CD14-positive monocyte (primary cell): ENCODE data around the gene AK6. TPM values are rescaled to one million over a fixed set of nuclear protein-coding genes. Genes with fewer than 3 reads are reported as not detected.
A peak's percentile ranks its signal among the peaks of the same experiment; 100 is the strongest.

Source experiments
- DNase-seq, 3 donors: peaks; one replicate each; pipeline ENCODE4 v3.0.0-alpha.2; 2011 to 2022
- H2AFZ ChIP-seq: 2 replicates; pipeline ENCODE4 v1.6.0; 2012; ENCODE audit warnings: mild to moderate bottlenecking, low read depth, low read length, inconsistent platforms; ENCODE audit not compliant: insufficient read depth, poor library complexity, severe bottlenecking
- H3K27ac ChIP-seq, 2 donors: 1 replicate in 1 of 2; 2 replicates in 1 of 2; pipeline ENCODE4 v1.5.1; 2012 to 2013; ENCODE audit warnings: low read length in 2 of 2, control low read depth in 1 of 2, inconsistent platforms in 1 of 2, low read depth in 1 of 2, mild to moderate bottlenecking in 1 of 2
- H3K27me3 ChIP-seq, 2 donors: one replicate each; pipeline versions ENCODE4 v1.6.0 to v1.6.1; 2011 to 2013; ENCODE audit warnings: low read length in 2 of 2; ENCODE audit not compliant: control insufficient read depth in 2 of 2, insufficient read depth in 2 of 2
- H3K36me3 ChIP-seq, 2 donors: replicated peaks in 1 of 2; 1 replicate in 1 of 2; 2 replicates in 1 of 2; pipeline versions ENCODE4 v1.5.1 to v1.6.1; 2012 to 2013; ENCODE audit warnings: low read length in 2 of 2, control low read depth in 1 of 2, inconsistent platforms in 1 of 2, mild to moderate bottlenecking in 1 of 2; ENCODE audit not compliant: insufficient read depth in 2 of 2, control insufficient read depth in 1 of 2
- H3K4me1 ChIP-seq, 2 donors: 1 replicate in 1 of 2; 2 replicates in 1 of 2; pipeline versions ENCODE4 v1.5.1 to v1.6.1; 2012 to 2013; ENCODE audit warnings: low read length in 2 of 2, control low read depth in 1 of 2, inconsistent platforms in 1 of 2, mild to moderate bottlenecking in 1 of 2, moderate library complexity in 1 of 2; ENCODE audit not compliant: insufficient read depth in 2 of 2, control insufficient read depth in 1 of 2
- H3K4me2 ChIP-seq: replicated peaks from 2 replicates; pipeline ENCODE3; 2012; ENCODE audit warnings: low read length, moderate library complexity, mild to moderate bottlenecking; ENCODE audit not compliant: poor library complexity, severe bottlenecking; ENCODE audit errors: extremely low read depth
- H3K4me3 ChIP-seq, 3 experiments: fragments of 200-600 bp in 1 of 3; sonication (generic) in 1 of 3; replicated peaks in 1 of 3; 1 replicate in 2 of 3; 2 replicates in 1 of 3; pipeline ENCODE4 v1.5.1; 2011 to 2013; ENCODE audit warnings: low read length in 3 of 3, mild to moderate bottlenecking in 3 of 3, control low read depth in 2 of 3, low read depth in 2 of 3, inconsistent platforms in 1 of 3, moderate library complexity in 1 of 3
- H3K79me2 ChIP-seq: 2 replicates; pipeline ENCODE4 v1.6.0; 2012; ENCODE audit warnings: mild to moderate bottlenecking, control low read depth, inconsistent platforms, low read length, moderate library complexity; ENCODE audit not compliant: insufficient read depth
- H3K9ac ChIP-seq: 2 replicates; pipeline ENCODE4 v1.6.0; 2017; ENCODE audit warnings: low read length, mild to moderate bottlenecking; ENCODE audit not compliant: insufficient read depth, poor library complexity, severe bottlenecking
- H3K9me3 ChIP-seq, 2 donors: replicated peaks in 1 of 2; 1 replicate in 1 of 2; 2 replicates in 1 of 2; pipeline versions ENCODE4 v1.5.1 to v1.6.1; 2012 to 2013; ENCODE audit warnings: low read length in 2 of 2, control low read depth in 1 of 2; ENCODE audit not compliant: control insufficient read depth in 1 of 2, insufficient read depth in 1 of 2
- H4K20me1 ChIP-seq: 2 replicates; pipeline ENCODE4 v1.6.0; 2012; ENCODE audit warnings: mild to moderate bottlenecking, low read length, control low read depth, moderate library complexity; ENCODE audit not compliant: insufficient read depth
- H3K27ac Mint-ChIP-seq, 7 donors: one replicate each; pipeline ENCODE4 v1.8.0; 2020; ENCODE audit warnings: mild to moderate bottlenecking in 7 of 7, mixed read lengths in 7 of 7, moderate library complexity in 6 of 7, inconsistent platforms in 2 of 7
- H3K27me3 Mint-ChIP-seq, 3 donors: one replicate each; pipeline ENCODE4 v1.8.0; 2021 to 2022; ENCODE audit warnings: low read depth in 3 of 3, mild to moderate bottlenecking in 3 of 3, mixed read lengths in 3 of 3, moderate library complexity in 3 of 3, inconsistent platforms in 1 of 3
- H3K36me3 Mint-ChIP-seq, 2 donors: one replicate each; pipeline ENCODE4 v1.8.0; 2020; ENCODE audit warnings: mixed read lengths in 2 of 2, inconsistent platforms in 1 of 2, mild to moderate bottlenecking in 1 of 2
- H3K4me1 Mint-ChIP-seq: one replicate; pipeline ENCODE4 v1.8.0; 2020; ENCODE audit warnings: mild to moderate bottlenecking, mixed read lengths
- H3K4me3 Mint-ChIP-seq, 2 donors: one replicate each; pipeline ENCODE4 v1.8.0; 2020; ENCODE audit warnings: mild to moderate bottlenecking in 2 of 2, mixed read lengths in 2 of 2, moderate library complexity in 1 of 2
- H3K9me3 Mint-ChIP-seq, 7 donors: one replicate each; pipeline ENCODE4 v1.8.0; 2020 to 2022; ENCODE audit warnings: mixed read lengths in 7 of 7, mild to moderate bottlenecking in 6 of 7, moderate library complexity in 6 of 7, inconsistent platforms in 2 of 7
- CTCF ChIP-seq: fragments of 200-600 bp; IDR thresholded peaks from one replicate; pipeline ENCODE4 v1.8.0; 2022; ENCODE audit warnings: antibody characterized with exemption, mild to moderate bottlenecking
- WGBS: methylation state at CpG from one replicate; pipeline ENCODE4 v1.1.5; 2013; ENCODE audit warnings: missing lambda C conversion rate; ENCODE audit not compliant: insufficient coverage; 5-methylcytosine and 5-hydroxymethylcytosine counted together
- intact Hi-C, 2 donors: fragments of 100-400 bp; cut with micrococcal nuclease; formaldehyde crosslinking; loops; one replicate each; pipeline versions ENCODE4 v1.15.0 to v1.15.1; 2023
- polyA plus RNA-seq, 3 donors: library from polyadenylated mRNA; depleted of rRNA in 1 of 3; unstranded in 2 of 3; stranded (reverse) in 1 of 3; fragments of 300-500 nt in 2 of 3; fragments of >200 nt in 1 of 3; fragmentation: Illumina TruSeq in 2 of 3; gene quantifications; 1 replicate in 2 of 3; 2 replicates in 1 of 3; pipeline ENCODE4 v1.2.3, GENCODE V29; 2012 to 2021

Gene AK6
- polyA plus RNA-seq, 3 donors = 7.6 to 50.3 (median 30.6) TPM

- Mint-ChIP-seq H3K9me3 (no peaks in the 10 kb centered on the region), H3K27me3 (no peaks in the 10 kb centered on the region), H3K4me3 (no peak overlapping the region), H3K27ac (no peak overlapping the region), H3K4me1 (peaks cover 12% of the 10 kb centered on the region), H3K36me3 (peaks cover 33 to 56% of the 10 kb centered on the region in 2 donors)
- intact Hi-C loops = loop anchor here in 1 of 2 donors (10.0 kb wide), 1 partner anchor 130 kb away; the partner anchor contains the start of gene CDK7
- H3K79me2 ChIP-seq = peaks cover 81% of the 10 kb centered on the region
- H3K36me3 ChIP-seq = peaks cover 42 to 62% of the 10 kb centered on the region in 2 donors
- H3K27me3 ChIP-seq = no peaks in the 10 kb centered on the region
- TF ChIP-seq CTCF = peak; percentile 56
- H3K9ac ChIP-seq = no peak overlapping the region
- no peak overlapping the region for H3K4me2 ChIP-seq
- no peak overlapping the region for H2AFZ ChIP-seq
- 40% methylated on average over 2 of the region's 3 CpGs for WGBS
- H3K4me3 ChIP-seq = no peak overlapping the region
- H3K27ac ChIP-seq = no peak overlapping the region
- DNase-seq = peak in 2 of 3 donors; percentile 3 to 9
- H4K20me1 ChIP-seq = peaks cover 19% of the 10 kb centered on the region
- no peaks in the 10 kb centered on the region for H3K9me3 ChIP-seq
- H3K4me1 ChIP-seq = peaks cover 10 to 14% of the 10 kb centered on the region in 2 donors
These were observed 4.9 kb downstream of the AK6 start for GRCh38 chr5:69364414-69364813.

GRCh38 chr5:69360442-69360841 is 8.9 kb downstream of the AK6 start:
- Histone ChIP-seq H3K4me1 (no peaks in the 10 kb centered on the region), H3K9ac (no peak overlapping the region), H3K9me3 (no peaks in the 10 kb centered on the region), H3K4me2 (no peak overlapping the region), H3K4me3 (no peak overlapping the region), H4K20me1 (peaks cover 7% of the 10 kb centered on the region), H3K27me3 (no peaks in the 10 kb centered on the region), H3K36me3 (peaks cover 31 to 77% of the 10 kb centered on the region in 2 donors), H3K79me2 (peaks cover 59% of the 10 kb centered on the region), H3K27ac (no peak overlapping the region), H2AFZ (no peak overlapping the region)
- DNase-seq = no peak
- H3K4me1 Mint-ChIP-seq = peaks cover 2% of the 10 kb centered on the region
- no peak overlapping the region for H3K4me3 Mint-ChIP-seq
- H3K27ac Mint-ChIP-seq = no peak overlapping the region
- H3K9me3 Mint-ChIP-seq = no peaks in the 10 kb centered on the region
- intact Hi-C loops = loop anchor here in 1 of 2 donors (10.0 kb wide), 1 partner anchor 126 kb away; the partner anchor contains the start of gene CDK7
- TF ChIP-seq CTCF = no peak
- no CpG with 5 or more reads among the region's 1 CpG for WGBS
- no peaks in the 10 kb centered on the region for H3K27me3 Mint-ChIP-seq
- H3K36me3 Mint-ChIP-seq = peaks cover 29 to 63% of the 10 kb centered on the region in 2 donors
